Nephron (organoid): ENCODE measurements around the gene SF3B4.
"Not testable (repeated sequence)": the region's sequence is repeated elsewhere in the genome, so short reads cannot be mapped to it uniquely, and the experiment has no call there.

Experiments used
- H3K27ac Mint-ChIP-seq, 3 experiments: 2 replicates each; pipeline ENCODE4 v1.8.0; 2020; ENCODE audit warnings: mixed read lengths in 3 of 3, mild to moderate bottlenecking in 2 of 3, moderate library complexity in 1 of 3
- H3K27me3 Mint-ChIP-seq: 2 replicates; pipeline ENCODE4 v1.8.0; 2021; ENCODE audit warnings: low read depth, mild to moderate bottlenecking, moderate library complexity, mixed read lengths
- H3K36me3 Mint-ChIP-seq: 2 replicates; pipeline ENCODE4 v1.8.0; 2020; ENCODE audit warnings: low read depth, mixed read lengths
- H3K4me1 Mint-ChIP-seq: 2 replicates; pipeline ENCODE4 v1.8.0; 2020; ENCODE audit warnings: mixed read lengths
- H3K4me3 Mint-ChIP-seq, 3 experiments: 2 replicates each; pipeline ENCODE4 v1.8.0; 2020; ENCODE audit warnings: mild to moderate bottlenecking in 3 of 3, mixed read lengths in 3 of 3, moderate library complexity in 2 of 3
- H3K9me3 Mint-ChIP-seq: 2 replicates; pipeline ENCODE4 v1.8.0; 2020; ENCODE audit warnings: mixed read lengths
- CTCF ChIP-seq, 3 experiments: fragments of 200-600 bp; sonication (generic); IDR thresholded peaks; one replicate each; pipeline ENCODE4 v1.5.0; 2021; ENCODE audit warnings: antibody characterized with exemption in 3 of 3; ENCODE audit not compliant: unreplicated experiment in 3 of 3

The SF3B4 gene

GRCh38 chr1:149886396-149887195 lies 41.0 kb downstream of the SF3B4 start:
- H3K36me3 Mint-ChIP-seq, result no peaks in the 10 kb centered on the region
- TF ChIP-seq CTCF (IDR thresholded peaks at IDR 0.05; ENCODE audit: unreplicated experiment in 3 of 3), result no peak
- no peak overlapping the region for H3K4me3 Mint-ChIP-seq
- no peak overlapping the region for H3K27ac Mint-ChIP-seq
- H3K9me3 Mint-ChIP-seq, result no peaks in the 10 kb centered on the region
- H3K27me3 Mint-ChIP-seq, result no peaks in the 10 kb centered on the region
- no peaks in the 10 kb centered on the region for H3K4me1 Mint-ChIP-seq

- not testable (repeated sequence) for H3K27me3 Mint-ChIP-seq, H3K36me3 Mint-ChIP-seq, H3K9me3 Mint-ChIP-seq, H3K4me3 Mint-ChIP-seq, H3K27ac Mint-ChIP-seq, H3K4me1 Mint-ChIP-seq
Observed at GRCh38 chr1:149886121-149886395, 41.5 kb downstream of the SF3B4 start.

- no peak overlapping the region for H3K27ac Mint-ChIP-seq
- H3K36me3 Mint-ChIP-seq, result no peaks in the 10 kb centered on the region
- TF ChIP-seq CTCF (IDR thresholded peaks at IDR 0.05; ENCODE audit: unreplicated experiment in 3 of 3), result peak in 1 of 3 experiments; percentile 10
- no peaks in the 10 kb centered on the region for H3K9me3 Mint-ChIP-seq
- H3K27me3 Mint-ChIP-seq, result no peaks in the 10 kb centered on the region
- H3K4me1 Mint-ChIP-seq, result no peaks in the 10 kb centered on the region
- no peak overlapping the region for H3K4me3 Mint-ChIP-seq
Observed at GRCh38 chr1:149885339-149886120, 42.1 kb downstream of the SF3B4 start.

- TF ChIP-seq CTCF (IDR thresholded peaks at IDR 0.05; ENCODE audit: unreplicated experiment in 3 of 3), result no peak
- H3K27me3 Mint-ChIP-seq, result no peaks in the 10 kb centered on the region
- H3K27ac Mint-ChIP-seq, result no peak overlapping the region
- no peaks in the 10 kb centered on the region for H3K9me3 Mint-ChIP-seq
- no peaks in the 10 kb centered on the region for H3K36me3 Mint-ChIP-seq
- H3K4me3 Mint-ChIP-seq, result no peak overlapping the region
- no peaks in the 10 kb centered on the region for H3K4me1 Mint-ChIP-seq
Observed at GRCh38 chr1:149884433-149885338, 42.9 kb downstream of the SF3B4 start.

- Mint-ChIP-seq H3K4me3 (no peak overlapping the region), H3K9me3 (no peaks in the 10 kb centered on the region), H3K4me1 (no peaks in the 10 kb centered on the region), H3K36me3 (no peaks in the 10 kb centered on the region), H3K27ac (no peak overlapping the region), H3K27me3 (no peaks in the 10 kb centered on the region)
- no peak for TF ChIP-seq CTCF (IDR thresholded peaks at IDR 0.05; ENCODE audit: unreplicated experiment in 3 of 3)
Observed at GRCh38 chr1:149883598-149884247, 43.9 kb downstream of the SF3B4 start.

- Mint-ChIP-seq H3K27me3 (peaks cover 3% of the 10 kb centered on the region), H3K4me1 (no peaks in the 10 kb centered on the region), H3K27ac (no peak overlapping the region), H3K4me3 (no peak overlapping the region), H3K36me3 (no peaks in the 10 kb centered on the region), H3K9me3 (no peaks in the 10 kb centered on the region)
- no peak for TF ChIP-seq CTCF (IDR thresholded peaks at IDR 0.05; ENCODE audit: unreplicated experiment in 3 of 3)
Observed at GRCh38 chr1:149881876-149882275, 45.7 kb downstream of the SF3B4 start.
